Measurements from ENCODE around the gene BSN.

DNA sequence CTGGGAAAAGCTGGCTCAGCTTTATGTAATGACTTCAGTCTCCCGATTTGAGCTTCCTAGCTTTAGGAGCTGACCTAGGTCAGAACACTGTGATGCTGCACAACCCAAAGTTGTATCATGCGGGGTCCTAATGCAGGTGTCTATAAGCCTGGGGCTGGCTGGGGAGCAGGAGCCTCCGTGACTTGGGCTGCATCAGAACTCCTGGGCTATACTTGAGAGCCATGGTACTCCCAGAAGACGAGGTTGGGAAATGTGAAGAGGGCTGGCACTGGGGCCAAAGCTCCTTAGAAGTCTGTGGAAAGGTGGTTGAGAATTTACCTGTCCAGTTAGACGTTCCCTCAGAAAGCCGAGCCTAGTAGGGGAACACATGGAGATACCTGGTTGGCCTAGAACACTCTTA is 57.0 kb downstream of the BSN start:
- no peak for TF ChIP-seq EZH2 (IDR thresholded peaks at IDR 0.05; ENCODE audit: insufficient read depth, poor library complexity, severe bottlenecking)
- no peak for TF ChIP-seq EZH2phosphoT487 (IDR thresholded peaks at IDR 0.05; ENCODE audit: insufficient read depth, low read depth)
